Aorta (tissue), 5 donors: Measurements from ENCODE around the gene ANKS1B. TPM values are rescaled to one million over a fixed set of nuclear protein-coding genes. Genes with fewer than 3 reads are reported as not detected.

Source experiments
- ATAC-seq: fragments of 200-7000 bp; cut with Tn5 transposase; one replicate; pipeline ENCODE4 v1.9.1; 2022; ENCODE audit warnings: moderate library complexity; ENCODE audit not compliant: low FRiP score
- DNase-seq, 2 donors: peaks; one replicate each; pipeline ENCODE4 v3.0.0-alpha.2; 2020
- H3K27ac ChIP-seq, 2 donors: one replicate each; pipeline ENCODE4 v1.5.1; 2013; ENCODE audit warnings: low read length in 2 of 2, mild to moderate bottlenecking in 2 of 2, moderate library complexity in 2 of 2, control low read depth in 1 of 2, inconsistent platforms in 1 of 2, low read depth in 1 of 2
- H3K27me3 ChIP-seq, 2 donors: one replicate each; pipeline ENCODE4 v1.6.1; 2013; ENCODE audit warnings: control low read depth in 1 of 2, low read length in 1 of 2, mild to moderate bottlenecking in 1 of 2, moderate library complexity in 1 of 2; ENCODE audit not compliant: insufficient read depth in 2 of 2, control insufficient read depth in 1 of 2
- H3K36me3 ChIP-seq, 2 donors: one replicate each; pipeline ENCODE4 v1.6.1; 2013; ENCODE audit warnings: control low read depth in 1 of 2, low read length in 1 of 2, mild to moderate bottlenecking in 1 of 2; ENCODE audit not compliant: insufficient read depth in 2 of 2, control insufficient read depth in 1 of 2
- H3K4me1 ChIP-seq, 2 donors: one replicate each; pipeline ENCODE4 v1.6.1; 2013; ENCODE audit warnings: low read length in 2 of 2, control low read depth in 1 of 2, mild to moderate bottlenecking in 1 of 2, moderate library complexity in 1 of 2; ENCODE audit not compliant: insufficient read depth in 2 of 2, control insufficient read depth in 1 of 2
- H3K4me3 ChIP-seq, 2 donors: one replicate each; pipeline ENCODE4 v1.5.1; 2013; ENCODE audit warnings: low read length in 2 of 2, control low read depth in 1 of 2, mild to moderate bottlenecking in 1 of 2
- H3K9me3 ChIP-seq: one replicate; pipeline ENCODE4 v1.6.1; 2013; ENCODE audit warnings: mild to moderate bottlenecking, low read length; ENCODE audit not compliant: control insufficient read depth
- WGBS, 2 donors: extraction: QIAGEN DNeasy Blood & Tissue Kit; methylation state at CpG; one replicate each; pipeline ENCODE4 v1.1.7; 2013; 5-methylcytosine and 5-hydroxymethylcytosine counted together
- intact Hi-C, 2 donors: fragments of 100-400 bp; cut with DNase I; formaldehyde crosslinking; loops; one replicate each; pipeline versions ENCODE4 v1.14.2 to v1.15.0; 2022
- polyA plus RNA-seq, 2 donors: library from polyadenylated mRNA; stranded (reverse); fragments of 200-250 nt; gene quantifications; one replicate each; pipeline ENCODE4 v1.2.3, GENCODE V29; 2013
- total RNA-seq, 2 donors: library from RNA; stranded (reverse); fragmentation: NEBNext Ultra II Directional; extraction: Animal tissue kit (Norgen Biotek cat#: 25700); gene quantifications; one replicate each; pipeline ENCODE4 v1.2.1, GENCODE V29; 2021
- donor health status: healthy with polysubstance abuse.
- donor health status: Bipolar disorder and iron deficiency.
- donor health status: DM: no; HTN: no; CAD: no.
- donor health status: DM: no; HTN: no; CAD: no.
- donor health status: DM: yes; HTN: yes; CAD: no.

ANKS1B gene
- total and polyA plus RNA-seq, 4 donors = 3.0 to 37.0 (median 17.8) TPM

DNA sequence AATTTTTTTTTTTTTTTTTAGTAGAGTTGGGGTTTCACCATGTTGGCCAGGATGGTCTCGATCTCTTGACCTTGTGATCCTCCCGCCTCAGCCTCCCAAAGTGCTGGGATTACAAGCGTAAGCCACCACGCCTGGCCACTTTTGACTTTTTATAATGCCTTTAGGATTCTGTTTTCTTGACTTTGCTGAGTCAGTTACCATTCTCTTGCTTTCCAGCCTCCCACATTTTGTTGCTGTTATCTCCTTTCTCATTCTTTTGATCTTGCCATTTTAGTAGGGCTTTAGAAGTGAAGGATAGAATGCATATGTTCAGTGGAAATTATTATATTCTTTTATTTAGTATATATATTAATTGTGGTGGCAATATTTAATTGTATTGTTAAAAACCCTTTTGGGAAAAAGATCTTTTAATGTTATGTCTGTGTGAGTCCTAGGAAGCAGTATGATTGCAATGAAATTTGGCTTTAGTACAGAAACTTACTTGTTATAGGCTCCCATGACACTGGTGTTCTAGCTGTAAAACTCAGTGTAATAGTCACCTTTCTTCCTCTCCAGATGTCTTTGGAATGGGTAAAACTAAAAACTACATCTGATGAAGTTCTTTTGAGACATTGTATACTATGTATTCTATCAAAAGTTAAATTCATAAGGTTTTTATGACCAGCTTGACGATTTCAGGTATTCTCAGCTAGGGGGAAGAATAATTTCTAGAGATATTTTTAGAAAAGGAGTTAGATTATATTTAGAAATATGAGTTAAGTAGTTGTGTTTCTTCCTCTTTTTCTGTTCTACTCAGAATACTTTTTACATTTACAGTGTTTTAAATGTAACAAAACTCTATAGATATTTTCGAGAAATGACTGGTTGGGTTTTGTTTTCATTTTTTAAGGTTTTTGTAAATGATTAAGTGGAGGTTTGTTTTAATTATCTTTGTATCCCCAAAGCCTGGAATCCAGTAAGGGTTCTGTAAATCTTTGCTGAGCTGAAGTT is 1264.9 kb downstream of the ANKS1B start:
- DNase-seq = no peak
- no peaks in the 10 kb centered on the region for H3K27me3 ChIP-seq
- peaks cover 0 to 4% of the 10 kb centered on the region in 2 donors for H3K36me3 ChIP-seq
- H3K9me3 ChIP-seq = no peaks in the 10 kb centered on the region
- no peak overlapping the region for H3K27ac ChIP-seq
- no peak overlapping the region for H3K4me3 ChIP-seq
- no peak for ATAC-seq
- H3K4me1 ChIP-seq = no peaks in the 10 kb centered on the region
- 76 to 78% methylated on average over 6 of the region's 6 CpGs for WGBS, 2 donors
- intact Hi-C loops = loop anchor here in 1 of 2 donors (10.0 kb wide), 1 partner anchor 275 kb away; no protein-coding TSS in a partner anchor

DNA sequence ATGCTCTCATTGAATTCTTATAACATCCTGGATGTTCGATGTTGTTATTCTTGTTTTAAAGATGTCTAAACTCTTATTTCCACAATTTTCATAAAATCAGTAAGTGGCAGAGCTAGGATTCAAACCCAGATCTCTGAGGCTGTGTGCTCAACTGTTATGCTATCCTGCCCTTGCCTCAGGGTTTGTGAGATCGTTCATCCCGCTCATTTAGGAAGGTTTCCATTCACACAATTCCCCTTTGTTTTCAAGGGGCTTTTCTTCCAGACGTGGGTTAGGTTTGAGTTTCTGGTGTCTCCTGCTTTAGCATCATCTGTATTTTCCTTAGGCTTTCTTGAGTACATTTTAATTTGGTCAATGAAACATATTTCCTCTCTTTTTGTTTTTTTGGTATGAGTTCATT is 1270.3 kb downstream of the ANKS1B start:
- H3K9me3 ChIP-seq = no peaks in the 10 kb centered on the region
- H3K36me3 ChIP-seq = peaks cover 0 to 3% of the 10 kb centered on the region in 2 donors
- intact Hi-C loops = no loop called here
- H3K27ac ChIP-seq = no peak overlapping the region
- no peaks in the 10 kb centered on the region for H3K4me1 ChIP-seq
- H3K4me3 ChIP-seq = no peak overlapping the region
- ATAC-seq (no peak), DNase-seq (no peak)
- WGBS, 2 donors = 90 to 91% methylated on average over 4 of the region's 4 CpGs
- H3K27me3 ChIP-seq = no peaks in the 10 kb centered on the region

GRCh38 chr12:98709022-98709421 is 1275.7 kb downstream of the ANKS1B start:
- 74 to 95% methylated on average over 1 of the region's 1 CpG for WGBS, 2 donors
- peaks cover 0 to 4% of the 10 kb centered on the region in 2 donors for H3K36me3 ChIP-seq
- intact Hi-C loops = no loop called here

DNA sequence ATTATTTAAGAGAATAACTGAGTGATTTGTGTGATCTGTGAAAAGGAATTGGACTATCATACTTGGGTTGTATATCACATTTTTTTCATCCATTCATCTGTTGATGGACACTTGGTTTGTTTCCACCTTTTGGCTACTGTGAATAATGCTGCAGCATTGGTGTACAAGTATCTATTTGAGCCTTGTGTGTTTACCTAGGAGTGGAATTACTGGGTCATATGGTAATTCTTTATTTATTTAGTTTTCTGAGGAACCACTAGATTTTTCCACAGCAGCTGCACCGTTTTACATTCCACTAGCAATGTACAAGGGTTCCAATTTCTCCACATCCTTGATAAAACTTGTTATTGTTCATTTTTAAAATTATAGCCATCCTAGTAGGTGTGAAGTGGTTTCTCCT is 1283.6 kb downstream of the ANKS1B start:
- Histone ChIP-seq H3K27ac (peak overlapping the region in 1 of 2 donors; percentile 76), H3K36me3 (no peaks in the 10 kb centered on the region), H3K4me1 (no peaks in the 10 kb centered on the region), H3K4me3 (no peak overlapping the region), H3K27me3 (no peaks in the 10 kb centered on the region), H3K9me3 (no peaks in the 10 kb centered on the region)
- DNase-seq = no peak
- 3 to 4% methylated on average over 1 of the region's 1 CpG for WGBS, 2 donors
- no peak for ATAC-seq
- intact Hi-C loops = no loop called here

More at GRCh38 chr12:98709022-98709421, 1275.7 kb downstream of the ANKS1B start:
- Histone ChIP-seq H3K27ac (no peak overlapping the region), H3K4me3 (no peak overlapping the region), H3K4me1 (no peaks in the 10 kb centered on the region), H3K9me3 (no peaks in the 10 kb centered on the region), H3K27me3 (no peaks in the 10 kb centered on the region)
- ATAC-seq = no peak
- DNase-seq = no peak

DNA sequence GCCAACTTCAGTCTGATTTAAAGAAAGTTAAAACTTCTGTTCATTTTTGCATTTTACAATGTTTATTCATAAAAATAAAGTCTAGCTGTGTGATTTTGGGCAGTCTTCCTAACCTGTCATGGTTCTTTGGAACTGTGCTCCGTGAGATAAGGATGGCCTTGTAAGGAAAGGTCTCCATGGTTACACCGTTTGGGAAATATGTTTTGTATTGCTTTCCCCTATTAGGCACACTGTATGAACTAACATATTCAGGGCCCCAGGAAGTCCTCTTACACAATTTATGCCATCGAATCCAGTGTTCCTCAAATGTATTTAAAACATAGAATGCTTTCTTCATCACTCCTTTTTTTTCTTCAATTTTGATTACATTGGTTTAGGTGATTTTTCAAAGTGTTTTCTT is 1285.2 kb downstream of the ANKS1B start:
- intact Hi-C loops = loop anchor here in 1 of 2 donors (2.0 kb wide), 1 partner anchor 299 kb away; no protein-coding TSS in a partner anchor

GRCh38 chr12:98698603-98699463 is 1285.9 kb downstream of the ANKS1B start:
- no peaks in the 10 kb centered on the region for H3K9me3 ChIP-seq
- H3K36me3 ChIP-seq = no peaks in the 10 kb centered on the region
- WGBS, 2 donors = 14 to 16% methylated on average over 6 of the region's 6 CpGs
- H3K4me3 ChIP-seq = peak overlapping the region in 1 of 2 donors; percentile 34
- H3K27ac ChIP-seq = peak overlapping the region in 1 of 2 donors; percentile 41
- H3K4me1 ChIP-seq = no peaks in the 10 kb centered on the region
- ATAC-seq (peak; percentile 77), DNase-seq (peak in 1 of 2 donors; percentile 64)
- intact Hi-C loops = loop anchor here in 1 of 2 donors (2.0 kb wide), 1 partner anchor 300 kb away; no protein-coding TSS in a partner anchor
- no peaks in the 10 kb centered on the region for H3K27me3 ChIP-seq

More for the DNA sequence above, 1285.2 kb downstream of the ANKS1B start:
- Histone ChIP-seq H3K27me3 (no peaks in the 10 kb centered on the region), H3K9me3 (no peaks in the 10 kb centered on the region), H3K27ac (no peak overlapping the region), H3K36me3 (no peaks in the 10 kb centered on the region), H3K4me1 (no peaks in the 10 kb centered on the region), H3K4me3 (peak overlapping the region in 1 of 2 donors; percentile 34)
- DNase-seq (no peak), ATAC-seq (peak; percentile 89)
- WGBS, 2 donors = 0 to 1% methylated on average over 3 of the region's 3 CpGs

DNA sequence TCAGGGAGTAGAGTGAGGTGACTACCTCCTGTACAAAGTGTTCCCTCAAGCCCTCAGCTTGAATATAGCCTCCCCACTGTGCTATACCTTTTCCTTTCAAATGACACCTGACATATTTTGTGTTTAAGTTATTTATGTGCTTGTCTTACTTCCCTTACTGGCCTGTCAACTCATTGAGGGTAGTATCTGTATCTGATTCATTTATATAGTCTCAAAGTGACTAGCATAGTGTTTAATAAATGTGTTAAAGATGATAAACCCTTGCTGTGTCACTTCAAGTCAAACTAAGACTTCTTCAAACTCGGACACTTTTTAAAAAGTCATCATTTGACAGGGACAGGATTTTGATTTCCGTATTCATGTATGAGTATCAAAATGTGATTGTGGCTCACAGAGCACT is 1287.5 kb downstream of the ANKS1B start:
- Histone ChIP-seq H3K9me3 (no peaks in the 10 kb centered on the region), H3K27me3 (no peaks in the 10 kb centered on the region), H3K4me1 (no peaks in the 10 kb centered on the region), H3K36me3 (no peaks in the 10 kb centered on the region), H3K27ac (no peak overlapping the region), H3K4me3 (no peak overlapping the region)
- intact Hi-C loops = no loop called here
- 84 to 95% methylated on average over 2 of the region's 2 CpGs for WGBS, 2 donors
- ATAC-seq (no peak), DNase-seq (no peak)

DNA sequence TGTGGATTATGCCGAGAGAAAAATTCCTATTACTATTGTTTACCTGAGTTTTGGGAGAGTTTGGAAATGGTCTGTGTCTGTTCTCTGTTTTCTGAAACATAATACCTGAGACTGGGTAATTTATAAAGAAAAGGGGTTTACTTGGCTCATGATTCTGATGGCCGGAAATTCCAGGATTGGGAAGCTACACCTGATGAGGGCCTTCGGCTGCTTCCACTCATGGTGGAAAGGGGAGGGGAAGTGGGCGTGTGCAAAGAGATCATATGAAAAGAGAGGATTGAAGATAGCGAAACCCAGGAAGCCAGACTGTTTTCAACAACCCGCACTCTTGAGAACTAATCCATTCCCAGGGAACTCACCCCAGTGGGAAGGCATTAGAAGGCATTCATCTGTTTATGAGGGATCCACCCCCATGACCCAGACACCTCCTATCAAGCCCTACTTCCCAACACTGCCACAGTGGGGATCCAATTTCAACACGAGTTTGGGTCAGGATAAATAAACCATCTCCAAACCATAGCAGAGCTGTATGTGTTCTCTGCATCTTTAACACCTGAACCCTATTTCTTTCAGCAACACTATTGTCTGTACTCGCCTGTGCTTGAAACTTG is 1288.6 kb downstream of the ANKS1B start:
- H3K4me3 ChIP-seq = no peak overlapping the region
- 82 to 86% methylated on average over 8 of the region's 8 CpGs for WGBS, 2 donors
- H3K4me1 ChIP-seq = no peaks in the 10 kb centered on the region
- H3K36me3 ChIP-seq = no peaks in the 10 kb centered on the region
- ATAC-seq = no peak
- intact Hi-C loops = no loop called here
- no peak for DNase-seq
- H3K9me3 ChIP-seq = no peaks in the 10 kb centered on the region
- no peaks in the 10 kb centered on the region for H3K27me3 ChIP-seq
- no peak overlapping the region for H3K27ac ChIP-seq
